ENCODE data around the gene SLC6A8.
"Not testable (repeated sequence)": the region's sequence is repeated elsewhere in the genome, so short reads cannot be mapped to it uniquely, and the experiment has no call there.

The SLC6A8 gene

GRCh38 chrX:153672531-153673427 is 14.9 kb upstream of the SLC6A8 start:
- peak; percentile 54 for DNase-seq

DNA sequence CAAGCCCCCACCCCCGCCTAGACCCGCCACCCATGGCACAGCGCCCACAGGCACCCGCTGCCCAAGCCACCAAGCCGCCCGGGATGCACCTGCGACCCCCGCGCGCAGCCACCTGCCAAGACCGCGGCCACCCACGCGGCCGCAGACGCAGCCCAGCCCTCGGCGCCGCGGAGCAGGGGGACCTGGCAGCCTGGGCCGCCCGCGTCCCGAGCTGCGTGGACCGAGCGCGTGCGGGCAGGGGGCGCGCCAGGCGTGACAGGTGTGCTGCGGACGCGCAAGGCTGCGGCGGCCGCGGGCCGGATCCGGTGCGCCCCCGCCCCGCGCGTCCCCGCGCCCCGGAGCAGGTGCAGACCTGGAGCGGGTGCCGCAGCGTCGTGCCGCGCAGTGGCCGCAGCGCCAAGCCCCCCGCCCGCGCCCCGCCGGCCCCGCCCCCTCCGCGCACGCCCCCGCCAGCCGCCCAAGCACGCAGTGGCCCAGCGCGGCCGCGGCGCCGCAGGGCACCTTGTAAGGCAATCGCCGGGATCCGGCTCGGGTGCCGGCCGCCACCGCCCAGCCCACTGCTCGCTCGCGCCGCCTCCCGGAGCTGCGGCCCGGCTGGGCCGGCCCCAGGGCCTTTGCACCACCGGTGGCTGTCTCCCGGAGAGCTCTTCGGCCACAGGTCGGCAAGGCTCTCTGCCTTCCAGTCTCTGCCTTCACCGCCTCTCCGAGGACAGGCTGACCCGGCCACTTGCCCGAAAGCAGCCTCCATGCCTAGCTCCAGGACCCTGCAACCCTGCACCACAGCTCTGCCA is 14.1 kb upstream of the SLC6A8 start, which contains the start of gene PNCK:
Gene PNCK (minus strand): TSS at position 386 of the 791 bp plus-strand sequence. CDS start 737 bp downstream, outside the sequence.
- DNase-seq = peak; percentile 57

DNA sequence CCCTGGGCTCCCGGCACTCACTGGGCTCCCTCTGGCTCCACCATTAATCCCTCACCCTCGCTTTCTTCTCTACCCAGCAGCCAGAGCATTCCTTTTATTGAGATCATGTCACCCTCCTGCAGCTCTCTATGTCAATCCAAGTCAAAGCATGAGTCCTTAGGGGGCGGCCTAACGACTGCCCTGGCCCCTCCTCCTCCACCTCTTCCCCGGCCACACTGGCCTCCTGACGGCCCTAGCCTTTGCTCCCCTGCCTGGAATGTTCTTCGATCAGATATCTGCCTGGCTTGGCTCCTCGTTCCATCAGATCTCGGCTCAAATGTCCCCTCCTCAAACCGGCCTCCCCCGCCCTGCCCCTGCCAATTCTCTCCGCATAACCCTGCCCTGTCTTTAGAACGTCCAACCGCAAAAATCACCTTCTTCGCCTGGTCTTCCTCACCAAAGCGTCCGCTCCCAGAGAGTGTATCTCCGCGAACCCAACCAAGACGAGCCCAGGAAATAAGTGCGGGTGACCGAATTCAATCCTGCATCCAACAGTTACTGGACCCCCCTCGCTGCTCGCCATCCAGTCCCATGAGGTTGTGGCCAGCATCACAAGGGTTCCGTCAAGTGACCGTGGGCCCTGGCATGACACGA is 13.4 kb upstream of the SLC6A8 start:
- peak; percentile 52 for DNase-seq

GRCh38 chrX:153681175-153681574 is 6.6 kb upstream of the SLC6A8 start:
- no peak for DNase-seq

- DNase-seq = not testable (repeated sequence)
Observed at GRCh38 chrX:153683486-153683885, 4.2 kb upstream of the SLC6A8 start.

DNA sequence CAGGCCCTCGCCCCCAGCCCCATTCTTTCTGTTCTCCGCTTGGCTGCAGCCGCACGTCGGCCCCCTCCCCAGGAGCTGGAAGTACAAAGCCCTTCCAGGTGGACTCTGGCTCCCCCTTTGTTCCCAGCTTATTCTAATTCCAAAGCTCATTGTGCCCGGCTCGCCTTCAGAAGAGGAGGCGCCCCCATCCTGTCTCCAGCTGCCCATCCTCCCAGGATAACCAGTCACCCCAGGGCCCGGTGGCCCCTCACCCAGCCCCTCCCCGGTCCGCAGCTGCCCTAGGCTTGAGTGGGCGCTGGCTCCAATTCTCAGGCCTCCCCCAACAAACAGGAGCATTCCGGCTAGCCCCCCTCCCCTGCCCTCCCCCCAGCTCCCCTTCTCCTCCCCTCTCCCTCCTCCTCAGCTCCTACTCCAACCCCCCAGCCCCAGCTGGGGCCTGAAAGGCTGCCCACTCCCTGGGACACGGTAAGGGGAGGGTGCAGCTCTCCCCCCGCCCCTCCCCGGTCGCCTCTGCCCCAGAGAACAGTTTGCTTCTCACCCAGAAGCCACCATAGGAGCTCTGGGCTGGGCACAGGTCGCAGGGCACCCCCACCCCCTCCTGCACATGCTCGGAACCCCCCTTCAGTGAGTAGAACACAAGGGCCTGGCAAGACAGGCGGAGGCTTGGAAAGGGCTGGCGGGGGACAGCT is 3.1 kb upstream of the SLC6A8 start:
- peak; percentile 46 for DNase-seq

DNA sequence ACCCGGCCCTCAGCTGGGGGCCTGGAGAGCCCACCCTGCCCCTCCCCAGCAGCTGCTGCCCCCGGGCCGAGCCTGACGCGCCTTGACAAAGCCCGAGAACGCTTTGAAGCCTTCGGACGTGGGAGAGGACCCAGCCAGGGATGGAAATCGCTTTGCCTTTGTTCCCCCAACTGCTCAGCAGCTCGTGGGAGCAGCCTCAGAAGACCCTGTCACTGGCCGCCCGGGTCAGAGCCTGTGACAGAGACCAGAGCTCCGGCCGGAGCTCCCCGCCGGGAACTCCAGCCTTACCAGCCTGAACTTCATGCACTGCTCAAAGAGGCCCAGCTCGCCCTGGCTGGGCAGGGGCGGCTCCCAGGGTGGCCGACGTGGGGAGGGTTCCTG is 2.6 kb upstream of the SLC6A8 start:
- peak; percentile 66 for DNase-seq

- no peak for DNase-seq
Observed at GRCh38 chrX:153685751-153686696, 1.7 kb upstream of the SLC6A8 start.

DNA sequence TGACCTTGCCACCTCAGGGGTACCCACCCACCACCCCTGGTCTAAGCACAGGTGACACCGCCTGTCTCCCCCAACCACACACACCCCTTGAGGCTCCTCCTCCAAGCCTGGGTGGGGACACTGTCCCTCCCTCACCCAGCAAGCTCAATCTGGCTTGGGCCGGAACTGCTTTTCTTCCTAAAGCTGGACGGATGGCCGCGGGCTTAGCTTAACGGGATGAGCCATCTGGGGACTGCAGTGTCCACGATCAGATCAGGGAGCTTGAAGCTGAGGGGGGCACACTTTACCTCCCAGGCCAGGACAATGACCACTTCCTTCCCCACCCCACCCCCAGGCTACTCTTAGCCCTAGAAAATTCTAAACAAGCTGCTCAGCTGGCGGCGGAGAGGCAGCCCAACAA is 1.0 kb upstream of the SLC6A8 start:
- DNase-seq = no peak

DNA sequence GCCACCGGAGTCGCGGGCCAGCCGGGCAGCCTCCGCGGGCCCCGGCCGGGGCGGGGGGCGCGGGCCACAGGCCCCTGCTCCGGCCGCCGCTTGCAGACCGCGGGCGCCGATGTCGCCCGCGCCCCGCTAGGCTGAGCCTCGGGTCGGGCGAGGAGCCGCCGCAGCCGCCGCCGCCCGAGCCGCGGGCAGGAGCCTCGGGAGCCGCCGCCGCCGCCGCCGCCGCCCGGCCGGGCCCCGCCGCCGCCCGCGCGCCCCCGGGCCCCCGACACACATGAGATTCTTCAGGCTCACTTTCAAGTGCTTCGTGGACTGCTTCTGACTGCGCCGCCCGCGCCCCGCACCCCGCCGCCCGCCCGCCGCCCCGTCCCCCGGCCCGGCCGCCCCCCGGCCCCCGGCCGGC is 345 bp downstream of the SLC6A8 start:
- DNase-seq = no peak

- DNase-seq = no peak
Observed at GRCh38 chrX:153688506-153688905, 780 bp downstream of the SLC6A8 start.

DNA sequence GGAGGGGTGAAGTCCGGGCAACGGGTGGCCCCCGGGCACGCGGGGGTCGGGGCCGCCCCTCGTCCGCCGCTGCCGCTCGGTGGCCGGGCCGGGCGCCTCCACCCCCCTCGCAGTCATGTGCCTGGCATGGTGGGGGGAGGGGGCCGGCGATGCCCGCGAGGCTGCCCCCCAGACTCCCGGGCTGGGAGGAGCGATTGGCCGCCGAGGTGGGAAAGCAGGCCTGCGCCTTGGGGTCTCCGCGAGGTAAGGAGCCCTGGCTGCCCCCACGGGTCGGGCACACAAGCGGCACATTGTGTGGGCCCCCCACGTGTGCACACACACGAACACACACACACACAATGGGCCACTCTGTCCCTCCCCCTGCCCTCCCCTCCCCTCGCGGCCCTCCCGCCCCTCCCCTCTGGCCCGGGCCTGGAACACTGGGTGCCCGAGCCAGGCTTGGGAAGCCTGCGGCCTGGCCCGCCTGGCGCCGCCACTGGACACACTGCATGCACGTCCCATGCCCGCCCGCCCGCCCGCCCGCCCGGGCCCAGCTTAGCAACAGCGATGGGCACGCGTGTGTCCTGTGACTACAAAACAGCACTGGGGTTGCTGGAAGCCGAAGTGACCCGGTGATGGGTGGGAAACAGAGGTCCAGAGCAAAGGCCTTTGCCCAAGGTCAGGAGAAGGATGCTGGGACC is 1.3 kb downstream of the SLC6A8 start:
- no peak for DNase-seq

DNA sequence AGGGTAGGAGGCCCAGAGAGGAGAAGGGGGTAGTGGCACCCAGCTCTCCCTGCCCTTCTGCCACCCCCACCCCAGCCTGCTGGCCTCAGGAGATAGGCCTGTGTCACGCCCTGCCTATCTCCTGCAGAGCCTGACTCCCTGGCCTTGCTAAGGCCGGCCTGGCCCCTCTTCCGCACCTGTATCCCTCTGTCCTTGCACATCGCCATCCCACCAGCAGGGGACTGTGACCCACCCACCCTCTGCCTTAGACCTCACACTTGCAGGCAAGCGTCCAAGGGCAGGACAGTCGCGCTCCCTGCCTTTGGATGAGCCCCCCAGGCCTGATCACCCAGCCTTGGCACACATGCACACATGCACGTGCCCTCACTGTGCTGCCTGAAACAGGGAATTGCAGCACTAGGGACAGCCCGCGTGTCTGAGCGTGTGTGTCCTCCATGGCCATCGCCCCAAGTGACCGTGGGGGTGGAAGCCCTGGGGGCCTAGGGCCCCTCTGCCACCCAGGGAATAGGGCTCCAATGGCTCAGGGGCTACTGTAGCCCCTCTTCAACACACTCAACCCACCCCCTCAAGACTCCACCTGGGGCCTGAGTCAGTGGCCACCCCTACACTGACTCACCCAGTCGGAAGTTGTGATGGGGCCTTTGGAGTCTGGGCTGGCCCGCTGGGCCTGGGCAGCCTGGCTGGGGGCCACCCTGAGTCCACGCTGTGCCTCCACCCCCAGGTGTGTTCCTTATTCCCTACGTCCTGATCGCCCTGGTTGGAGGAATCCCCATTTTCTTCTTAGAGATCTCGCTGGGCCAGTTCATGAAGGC is 2.1 kb downstream of the SLC6A8 start:
- DNase-seq = peak; percentile 70

- no peak for DNase-seq
Observed at GRCh38 chrX:153690466-153690865, 2.7 kb downstream of the SLC6A8 start.

GRCh38 chrX:153691032-153691827 is 3.5 kb downstream of the SLC6A8 start:
- peak; percentile 30 for DNase-seq

DNA sequence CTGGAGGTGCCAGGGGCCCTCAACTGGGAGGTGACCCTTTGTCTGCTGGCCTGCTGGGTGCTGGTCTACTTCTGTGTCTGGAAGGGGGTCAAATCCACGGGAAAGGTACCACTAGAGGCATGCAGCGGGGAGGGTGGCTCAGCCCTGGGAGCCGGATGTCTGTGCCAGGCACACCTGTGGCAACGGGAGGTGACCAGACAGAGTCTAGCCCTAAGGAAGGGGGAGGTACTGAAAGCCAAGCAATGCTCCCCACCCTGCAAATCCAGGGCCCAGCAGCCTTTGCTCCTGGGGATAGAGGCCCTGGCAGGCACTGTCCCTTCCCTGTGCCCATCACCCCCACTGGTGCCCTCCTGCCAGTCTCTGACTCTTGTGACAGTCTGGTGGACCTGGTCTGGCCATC is 4.3 kb downstream of the SLC6A8 start:
- no peak for DNase-seq

DNA sequence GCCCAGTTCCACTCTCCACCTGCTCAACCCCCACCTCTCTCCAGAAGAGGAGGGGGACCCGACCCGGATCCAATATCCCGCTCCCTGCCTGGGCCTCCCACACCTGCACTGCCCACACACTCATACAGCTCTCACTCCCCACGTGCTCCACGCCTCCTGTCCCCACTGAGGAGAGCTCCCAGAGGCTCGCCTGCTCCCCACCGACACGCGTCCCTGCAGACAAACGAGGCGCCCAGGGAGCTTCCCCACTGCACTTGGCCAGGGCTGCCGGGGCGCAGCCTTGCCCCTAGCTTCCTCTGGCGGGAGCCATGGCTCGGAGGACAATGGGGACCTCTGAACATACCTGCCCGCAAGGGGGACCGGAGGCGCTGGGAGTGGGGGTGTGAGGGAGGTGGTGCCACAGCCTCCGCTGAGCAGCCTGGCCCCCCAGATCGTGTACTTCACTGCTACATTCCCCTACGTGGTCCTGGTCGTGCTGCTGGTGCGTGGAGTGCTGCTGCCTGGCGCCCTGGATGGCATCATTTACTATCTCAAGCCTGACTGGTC is 5.0 kb downstream of the SLC6A8 start:
- no peak for DNase-seq

GRCh38 chrX:153693216-153694086 is 5.7 kb downstream of the SLC6A8 start:
- DNase-seq = peak; percentile 42
